Measurements from ENCODE around the gene KCND2.

Gene KCND2

DNA sequence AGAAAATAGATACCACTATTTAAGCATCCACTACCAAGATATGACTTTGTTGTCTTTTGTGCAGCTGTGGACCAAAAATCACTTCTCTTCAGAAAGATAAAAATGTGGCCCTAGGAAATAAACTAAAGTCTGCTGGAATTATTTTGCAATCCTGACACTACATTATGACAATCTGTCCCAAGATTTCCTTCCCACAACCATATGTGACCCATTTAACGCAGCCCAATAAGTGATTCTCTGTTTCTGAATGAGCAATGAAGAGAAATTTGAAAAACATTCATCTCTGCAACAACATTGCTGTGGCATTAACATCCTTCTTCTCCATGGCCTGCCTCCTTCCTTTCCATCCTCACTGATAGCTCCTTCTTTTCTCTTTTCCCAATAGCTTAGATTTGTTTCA lies 373.0 kb downstream of the KCND2 start:
- Histone ChIP-seq H4K20me1 (ENCODE audit: insufficient read depth, low read length) (no peaks in the 10 kb centered on the region), H3K9ac (ENCODE audit: low read depth, low read length) (no peak overlapping the region), H3K4me2 (ENCODE audit: insufficient read depth, low read length) (no peak overlapping the region), H3K27ac (ENCODE audit: low read length) (no peak overlapping the region), H3K36me3 (ENCODE audit: insufficient read depth, low read length) (no peaks in the 10 kb centered on the region), H3K4me3 (ENCODE audit: low read depth in 1 of 2, low read length in 2 of 2) (no peak overlapping the region), H3K4me1 (ENCODE audit: insufficient read depth, low read length) (no peaks in the 10 kb centered on the region), H3K9me3 (ENCODE audit: insufficient read depth, low read length, severe bottlenecking) (no peaks in the 10 kb centered on the region), H3K27me3 (ENCODE audit: insufficient read depth, low read length, poor library complexity) (no peaks in the 10 kb centered on the region), H2AFZ (ENCODE audit: low read depth, low read length) (no peak overlapping the region), H3K79me2 (ENCODE audit: insufficient read depth, low read length) (no peaks in the 10 kb centered on the region)
- no peak for DNase-seq
- no peak for ATAC-seq (ENCODE audit: insufficient read depth, low read depth)
- TF ChIP-seq, protein P1, sequence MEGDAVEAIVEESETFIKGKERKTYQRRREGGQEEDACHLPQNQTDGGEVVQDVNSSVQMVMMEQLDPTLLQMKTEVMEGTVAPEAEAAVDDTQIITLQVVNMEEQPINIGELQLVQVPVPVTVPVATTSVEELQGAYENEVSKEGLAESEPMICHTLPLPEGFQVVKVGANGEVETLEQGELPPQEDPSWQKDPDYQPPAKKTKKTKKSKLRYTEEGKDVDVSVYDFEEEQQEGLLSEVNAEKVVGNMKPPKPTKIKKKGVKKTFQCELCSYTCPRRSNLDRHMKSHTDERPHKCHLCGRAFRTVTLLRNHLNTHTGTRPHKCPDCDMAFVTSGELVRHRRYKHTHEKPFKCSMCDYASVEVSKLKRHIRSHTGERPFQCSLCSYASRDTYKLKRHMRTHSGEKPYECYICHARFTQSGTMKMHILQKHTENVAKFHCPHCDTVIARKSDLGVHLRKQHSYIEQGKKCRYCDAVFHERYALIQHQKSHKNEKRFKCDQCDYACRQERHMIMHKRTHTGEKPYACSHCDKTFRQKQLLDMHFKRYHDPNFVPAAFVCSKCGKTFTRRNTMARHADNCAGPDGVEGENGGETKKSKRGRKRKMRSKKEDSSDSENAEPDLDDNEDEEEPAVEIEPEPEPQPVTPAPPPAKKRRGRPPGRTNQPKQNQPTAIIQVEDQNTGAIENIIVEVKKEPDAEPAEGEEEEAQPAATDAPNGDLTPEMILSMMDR (IDR thresholded peaks at IDR 0.05; ENCODE audit: borderline replicate concordance, extremely low read depth, low read length, poor library complexity, severe bottlenecking): no peak
- no peak for TF ChIP-seq EZH2 (IDR thresholded peaks at IDR 0.05; ENCODE audit: borderline replicate concordance, low read depth, low read length, severe bottlenecking)

DNA sequence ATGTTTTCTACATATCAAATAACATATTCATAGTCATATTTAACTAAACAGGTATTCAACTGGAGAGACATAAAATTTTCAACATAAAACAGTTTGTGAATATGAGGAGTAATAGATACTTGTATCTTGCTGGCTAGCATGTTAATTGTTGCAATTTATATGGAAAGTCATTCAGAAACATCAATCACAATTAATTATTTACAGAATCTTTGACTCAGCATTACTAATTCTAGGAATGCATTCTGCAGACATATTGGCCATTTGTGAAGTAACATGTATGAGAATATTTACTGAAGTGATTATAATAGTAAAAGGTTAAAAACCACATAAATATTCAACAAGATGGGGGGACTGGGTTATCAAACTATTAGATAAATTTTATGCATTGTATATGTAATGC lies 381.3 kb downstream of the KCND2 start:
- TF ChIP-seq, protein P1 (IDR thresholded peaks at IDR 0.05; ENCODE audit: borderline replicate concordance, extremely low read depth, low read length, poor library complexity, severe bottlenecking): no peak
- TF ChIP-seq EZH2 (IDR thresholded peaks at IDR 0.05; ENCODE audit: borderline replicate concordance, low read depth, low read length, severe bottlenecking): no peak
- H3K79me2 ChIP-seq (ENCODE audit: insufficient read depth, low read length): no peaks in the 10 kb centered on the region
- no peak overlapping the region for H3K4me2 ChIP-seq (ENCODE audit: insufficient read depth, low read length)
- no peak overlapping the region for H2AFZ ChIP-seq (ENCODE audit: low read depth, low read length)
- H3K9ac ChIP-seq (ENCODE audit: low read depth, low read length): no peak overlapping the region
- no peaks in the 10 kb centered on the region for H3K4me1 ChIP-seq (ENCODE audit: insufficient read depth, low read length)
- H3K27ac ChIP-seq (ENCODE audit: low read length): no peak overlapping the region
- ATAC-seq (ENCODE audit: insufficient read depth, low read depth): no peak
- no peak overlapping the region for H3K4me3 ChIP-seq (ENCODE audit: low read depth in 1 of 2, low read length in 2 of 2)
- no peaks in the 10 kb centered on the region for H4K20me1 ChIP-seq (ENCODE audit: insufficient read depth, low read length)
- no peak for DNase-seq
- peaks cover 2% of the 10 kb centered on the region for H3K9me3 ChIP-seq (ENCODE audit: insufficient read depth, low read length, severe bottlenecking)
- H3K27me3 ChIP-seq (ENCODE audit: insufficient read depth, low read length, poor library complexity): no peaks in the 10 kb centered on the region
- no peaks in the 10 kb centered on the region for H3K36me3 ChIP-seq (ENCODE audit: insufficient read depth, low read length)

DNA sequence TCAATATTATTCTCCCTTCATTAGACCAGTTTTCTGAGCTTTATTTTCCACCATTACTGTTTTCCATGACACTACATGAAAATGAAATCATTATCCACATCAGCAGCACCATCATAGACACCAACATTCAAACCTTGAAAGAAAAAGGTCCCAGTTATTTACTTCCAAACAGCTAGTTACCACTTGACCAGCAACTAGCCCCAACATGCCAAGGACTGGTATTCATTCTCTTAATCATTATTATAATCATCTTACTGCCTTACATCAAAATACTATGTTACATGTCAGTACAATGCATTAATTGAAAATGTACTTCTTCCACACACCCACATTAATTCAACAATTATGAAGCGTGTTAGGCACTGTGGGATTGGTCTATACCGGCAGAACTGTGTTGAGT lies 385.5 kb downstream of the KCND2 start:
- no peak overlapping the region for H2AFZ ChIP-seq (ENCODE audit: low read depth, low read length)
- H3K36me3 ChIP-seq (ENCODE audit: insufficient read depth, low read length): no peaks in the 10 kb centered on the region
- H3K4me2 ChIP-seq (ENCODE audit: insufficient read depth, low read length): no peak overlapping the region
- no peaks in the 10 kb centered on the region for H3K79me2 ChIP-seq (ENCODE audit: insufficient read depth, low read length)
- TF ChIP-seq EZH2 (IDR thresholded peaks at IDR 0.05; ENCODE audit: borderline replicate concordance, low read depth, low read length, severe bottlenecking): no peak
- TF ChIP-seq, protein P1 (IDR thresholded peaks at IDR 0.05; ENCODE audit: borderline replicate concordance, extremely low read depth, low read length, poor library complexity, severe bottlenecking): no peak
- DNase-seq (no peak), ATAC-seq (ENCODE audit: insufficient read depth, low read depth) (no peak)
- no peaks in the 10 kb centered on the region for H3K27me3 ChIP-seq (ENCODE audit: insufficient read depth, low read length, poor library complexity)
- H3K9me3 ChIP-seq (ENCODE audit: insufficient read depth, low read length, severe bottlenecking): no peaks in the 10 kb centered on the region
- H3K4me3 ChIP-seq (ENCODE audit: low read depth in 1 of 2, low read length in 2 of 2): no peak overlapping the region
- no peaks in the 10 kb centered on the region for H3K4me1 ChIP-seq (ENCODE audit: insufficient read depth, low read length)
- H3K9ac ChIP-seq (ENCODE audit: low read depth, low read length): no peak overlapping the region
- no peak overlapping the region for H3K27ac ChIP-seq (ENCODE audit: low read length)
- H4K20me1 ChIP-seq (ENCODE audit: insufficient read depth, low read length): no peaks in the 10 kb centered on the region

DNA sequence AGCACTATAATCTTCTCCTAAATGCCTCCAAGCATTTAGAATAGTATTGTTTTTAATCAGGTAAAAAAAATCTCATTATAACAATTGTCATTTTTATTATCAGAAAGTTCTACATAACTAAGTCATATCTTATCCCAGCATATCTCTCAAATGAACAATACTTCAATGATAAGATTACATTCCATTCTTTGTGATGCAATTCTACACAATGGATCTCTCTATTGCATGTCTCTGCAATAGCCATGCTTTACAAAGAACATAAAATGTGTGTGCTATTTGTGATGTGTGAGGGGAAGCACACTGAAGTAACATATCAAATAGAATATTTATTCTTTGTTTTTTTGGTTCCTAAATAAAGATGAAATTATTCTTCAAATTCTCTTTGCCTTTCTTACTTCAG lies 389.3 kb downstream of the KCND2 start:
- H3K27me3 ChIP-seq (ENCODE audit: insufficient read depth, low read length, poor library complexity): no peaks in the 10 kb centered on the region
- no peak for DNase-seq
- no peak for ATAC-seq (ENCODE audit: insufficient read depth, low read depth)
- H3K27ac ChIP-seq (ENCODE audit: low read length): no peak overlapping the region
- H3K79me2 ChIP-seq (ENCODE audit: insufficient read depth, low read length): no peaks in the 10 kb centered on the region
- H3K9ac ChIP-seq (ENCODE audit: low read depth, low read length): no peak overlapping the region
- H3K4me3 ChIP-seq (ENCODE audit: low read depth in 1 of 2, low read length in 2 of 2): no peak overlapping the region
- H3K9me3 ChIP-seq (ENCODE audit: insufficient read depth, low read length, severe bottlenecking): no peaks in the 10 kb centered on the region
- no peaks in the 10 kb centered on the region for H3K36me3 ChIP-seq (ENCODE audit: insufficient read depth, low read length)
- H3K4me1 ChIP-seq (ENCODE audit: insufficient read depth, low read length): no peaks in the 10 kb centered on the region
- TF ChIP-seq, protein P1 (IDR thresholded peaks at IDR 0.05; ENCODE audit: borderline replicate concordance, extremely low read depth, low read length, poor library complexity, severe bottlenecking): no peak
- TF ChIP-seq EZH2 (IDR thresholded peaks at IDR 0.05; ENCODE audit: borderline replicate concordance, low read depth, low read length, severe bottlenecking): no peak
- no peaks in the 10 kb centered on the region for H4K20me1 ChIP-seq (ENCODE audit: insufficient read depth, low read length)
- no peak overlapping the region for H2AFZ ChIP-seq (ENCODE audit: low read depth, low read length)
- no peak overlapping the region for H3K4me2 ChIP-seq (ENCODE audit: insufficient read depth, low read length)

All from DND-41 (cell line).